Measurements from ENCODE around the gene SMAGP.
"Not testable (repeated sequence)": the region's sequence is repeated elsewhere in the genome, so short reads cannot be mapped to it uniquely, and the experiment has no call there.

SMAGP gene, protein sequence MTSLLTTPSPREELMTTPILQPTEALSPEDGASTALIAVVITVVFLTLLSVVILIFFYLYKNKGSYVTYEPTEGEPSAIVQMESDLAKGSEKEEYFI

DNA sequence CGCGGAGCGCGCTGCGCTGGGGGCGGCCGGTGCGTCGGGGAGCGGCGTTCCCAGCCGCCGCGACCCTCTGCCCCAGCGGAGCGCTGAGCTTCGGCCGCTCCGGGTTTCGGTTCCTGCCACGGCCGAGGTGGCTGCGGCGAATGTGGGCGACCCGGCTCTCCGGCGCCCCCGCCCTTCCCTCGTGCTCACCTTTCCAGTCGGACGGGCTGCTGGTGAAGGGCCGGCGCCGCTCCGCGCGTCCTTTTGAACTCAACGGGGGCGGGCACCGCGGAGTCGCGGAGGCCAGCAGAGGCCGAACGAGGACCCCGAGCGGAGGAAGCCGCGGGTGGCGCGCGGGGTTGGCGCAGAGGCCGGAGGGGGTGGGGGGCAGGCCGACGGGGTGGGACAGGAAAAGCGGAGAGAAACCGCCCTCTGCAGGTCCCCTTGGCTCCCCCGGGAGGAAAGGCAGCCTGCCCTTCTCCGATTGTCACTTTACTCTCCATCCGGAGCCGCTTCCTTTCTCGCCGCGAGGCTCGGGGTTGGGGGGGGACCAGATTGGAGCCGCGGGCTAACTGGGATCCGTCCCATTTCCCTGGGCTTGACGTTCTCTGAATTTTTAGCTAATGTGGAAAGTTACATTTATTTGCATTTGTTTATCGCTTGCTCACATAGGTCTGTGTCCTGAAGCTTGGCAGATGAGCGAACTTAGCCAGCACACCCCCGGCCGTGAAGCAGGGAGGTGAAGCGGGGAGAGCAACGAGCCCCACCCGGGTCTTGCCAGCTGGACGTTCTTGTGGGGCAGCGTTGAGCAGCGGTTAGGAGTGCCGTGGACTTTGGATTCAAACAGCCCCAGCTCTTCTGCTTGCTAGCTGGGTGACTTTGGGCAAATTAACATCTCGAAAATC, at the start of gene SMAGP:
Gene SMAGP, minus strand, starts transcription at position 349 of the 884 bp plus-strand sequence. CDS start 1,137 bp downstream, outside the sequence.
- DNase-seq = peak; percentile 14 to 56 (median 46)

- peak; percentile 11 to 76 (median 44) for DNase-seq
These were observed 48.8 kb upstream of the SMAGP start for GRCh38 chr12:51318846-51319599.

DNA sequence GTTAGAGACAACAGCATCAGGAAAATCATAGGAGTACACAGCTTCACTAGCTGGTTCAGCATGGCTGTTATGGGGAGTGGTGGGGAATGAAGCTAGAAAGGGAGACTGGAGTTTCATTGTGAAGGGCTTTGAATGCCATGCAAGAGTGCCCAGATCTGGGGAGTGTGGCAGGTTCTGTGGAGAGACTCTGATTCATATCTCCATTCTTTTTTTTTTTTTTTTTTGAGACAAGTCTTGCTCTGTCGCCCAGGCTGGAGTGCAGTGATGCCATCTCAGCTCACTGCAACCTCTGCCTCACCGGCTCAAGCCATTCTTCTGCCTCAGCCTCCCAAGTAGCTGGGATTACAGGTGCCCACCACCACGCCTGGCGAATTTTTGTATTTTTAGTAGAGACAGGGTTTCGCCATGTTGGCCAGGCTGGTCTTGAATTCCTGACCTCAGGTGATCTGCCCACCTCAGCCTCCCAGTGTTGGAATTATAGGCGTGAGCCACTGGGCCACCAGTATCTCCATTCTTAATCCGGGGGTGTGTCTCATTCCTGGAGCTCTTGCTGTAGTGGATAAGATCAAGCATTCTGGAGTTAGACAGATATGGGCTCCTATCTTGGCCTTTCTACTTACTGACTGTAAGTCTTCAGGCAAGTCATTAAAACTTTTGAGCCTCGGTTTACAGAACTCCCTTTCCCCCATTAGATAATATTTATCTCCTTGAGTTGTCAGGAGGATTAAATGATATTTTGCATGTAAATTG, 48.0 kb upstream of the SMAGP start:
- DNase-seq = peak in 1 of 6 experiments; percentile 26

DNA sequence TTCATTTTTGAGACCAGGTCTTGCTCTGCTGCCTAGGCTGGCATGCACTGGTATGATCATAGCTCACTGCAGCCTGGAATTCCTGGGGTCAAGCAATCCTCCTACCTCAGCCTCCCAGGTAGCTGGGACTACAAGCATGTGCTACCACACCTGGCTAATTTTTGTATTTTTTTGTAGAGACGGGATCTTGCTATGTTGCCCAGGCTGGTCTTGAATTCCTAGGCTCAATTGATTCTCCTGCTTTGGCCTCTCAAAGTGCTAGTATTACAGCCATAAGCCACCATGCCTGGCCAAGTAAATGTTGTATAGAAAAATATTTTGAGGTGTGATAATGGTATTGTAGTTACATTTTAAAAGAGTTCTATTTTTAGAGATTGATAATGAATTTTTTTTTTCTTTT, 41.2 kb upstream of the SMAGP start:
- DNase-seq = no peak

GRCh38 chr12:51307655-51308593, 37.7 kb upstream of the SMAGP start:
- peak in 2 of 6 experiments; percentile 10 to 19 for DNase-seq

DNA sequence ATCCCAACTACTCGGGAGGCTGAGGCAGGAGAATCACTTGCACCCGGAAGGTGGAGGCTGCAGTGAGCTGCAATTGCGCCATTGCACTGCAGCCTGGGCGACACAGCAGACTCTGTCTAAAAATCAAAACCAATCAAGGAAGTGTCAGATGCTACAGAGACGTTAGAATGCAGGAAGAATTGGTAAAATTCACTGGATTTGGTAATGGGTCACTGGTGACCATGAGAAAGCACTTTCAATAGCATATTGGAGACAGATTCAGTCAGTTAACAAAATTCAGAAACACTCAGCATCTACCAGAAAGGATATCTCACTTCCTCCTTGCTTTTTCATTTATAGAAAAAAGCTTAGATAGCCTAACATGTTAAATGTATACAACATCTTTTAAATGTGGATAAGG, 36.3 kb upstream of the SMAGP start:
- DNase-seq = no peak

DNA sequence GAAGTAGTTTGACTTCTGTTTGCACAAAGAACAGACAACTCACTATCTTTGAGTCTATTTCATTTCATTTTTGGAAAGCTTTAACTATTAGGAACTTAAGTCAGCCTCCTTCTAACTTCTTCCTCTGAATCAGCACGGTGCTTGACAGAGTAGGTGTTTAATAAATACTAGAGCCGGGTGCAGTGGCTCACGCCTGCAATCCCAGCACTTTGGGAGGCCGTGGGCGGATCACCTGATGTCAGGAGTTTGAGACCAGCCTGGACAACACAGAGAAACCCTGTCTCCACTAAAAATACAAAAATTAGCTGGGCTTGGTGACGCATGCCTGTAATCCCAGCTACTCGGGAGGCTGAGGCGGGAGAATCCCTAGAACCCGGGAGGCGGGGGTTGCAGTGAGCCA, 30.6 kb upstream of the SMAGP start:
- not testable (repeated sequence) for DNase-seq

GRCh38 chr12:51295651-51296050, 25.4 kb upstream of the SMAGP start:
- no peak for DNase-seq

- not testable (repeated sequence) for DNase-seq
These were observed 23.9 kb upstream of the SMAGP start for GRCh38 chr12:51294097-51294496.

DNA sequence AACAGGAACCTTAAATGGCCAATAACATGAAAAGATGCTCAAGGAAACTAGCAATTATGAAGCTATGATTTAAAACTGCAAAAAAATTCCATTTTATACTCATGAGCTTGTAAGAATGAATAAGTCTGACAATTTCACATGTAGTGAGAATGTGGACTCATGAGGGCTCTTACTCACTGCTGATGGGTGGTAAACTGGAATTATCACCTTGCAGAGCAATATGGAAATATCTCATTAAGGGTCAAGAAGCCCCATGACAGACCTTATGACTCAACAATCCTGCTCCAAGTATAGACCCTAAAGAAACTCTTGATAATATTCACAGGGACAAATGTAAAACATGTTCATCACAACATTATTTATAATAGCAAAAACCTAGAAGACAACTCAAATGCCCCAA, 23.5 kb upstream of the SMAGP start:
- DNase-seq = no peak

DNA sequence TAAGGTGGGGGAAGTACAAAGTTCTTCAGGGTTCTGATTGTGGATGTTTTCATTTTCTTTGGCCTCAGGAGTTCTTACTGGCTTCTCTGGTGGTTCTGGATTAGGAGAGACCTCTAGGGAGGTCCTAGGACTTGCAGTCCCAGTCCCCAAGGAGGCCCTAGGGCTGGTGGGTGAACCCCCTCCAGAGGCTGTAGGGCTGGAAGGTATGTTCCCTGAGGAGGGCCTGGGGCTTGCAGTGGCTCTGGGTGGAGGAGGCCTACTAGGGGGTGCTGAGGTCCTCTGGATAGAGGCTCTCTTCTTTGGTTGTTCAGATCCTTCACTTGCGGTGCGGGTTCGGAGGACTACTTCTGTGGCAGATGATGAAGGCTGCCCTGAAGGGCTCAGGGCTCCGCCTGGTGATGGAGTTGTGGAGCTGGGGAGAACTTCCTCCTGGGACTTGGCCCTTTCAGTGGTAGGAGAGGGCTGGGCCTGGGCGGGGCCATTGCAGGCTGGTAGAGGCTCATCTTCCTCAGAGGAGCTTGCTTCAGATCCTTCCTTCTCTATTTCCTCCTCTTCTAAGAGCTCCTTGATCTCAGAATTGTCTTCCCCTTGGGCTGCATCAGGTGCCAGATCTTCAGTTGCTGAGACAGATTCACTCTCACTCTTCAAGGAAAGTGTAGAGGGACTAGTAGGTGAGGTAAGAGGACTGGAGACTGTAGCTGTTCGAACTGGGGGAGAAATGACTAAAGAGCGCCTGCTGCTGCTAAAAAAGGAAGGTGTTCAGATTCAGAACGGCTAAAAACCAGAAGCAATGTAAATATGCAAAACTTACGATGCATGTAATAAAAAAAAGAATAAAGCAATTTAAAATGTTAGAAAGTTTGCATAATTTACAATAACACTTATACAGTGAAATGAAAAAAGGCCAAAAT, 21.6 kb upstream of the SMAGP start:
- not testable (repeated sequence) for DNase-seq

DNA sequence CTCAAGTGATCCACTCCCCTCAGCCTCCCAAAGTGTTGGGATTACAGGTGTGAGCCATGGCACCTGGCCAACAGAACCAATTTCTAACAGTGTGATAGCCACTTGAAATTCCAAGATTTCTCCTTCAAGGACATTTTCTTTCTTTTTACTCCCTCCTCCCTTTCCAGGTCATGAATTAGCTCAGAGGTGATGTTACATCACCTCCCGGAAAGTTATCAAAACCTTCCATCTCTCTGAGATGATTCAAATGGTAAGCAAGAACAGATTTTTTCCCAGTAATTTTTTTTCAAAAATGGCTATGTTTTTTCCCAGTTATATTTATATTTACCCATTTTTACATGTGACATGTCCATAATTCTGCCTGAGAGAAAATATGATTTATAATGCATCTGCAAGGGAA, 15.6 kb upstream of the SMAGP start:
- DNase-seq = no peak

- no peak for DNase-seq
These were observed 11.1 kb upstream of the SMAGP start for GRCh38 chr12:51281202-51281924.

GRCh38 chr12:51275088-51275487, 4.9 kb upstream of the SMAGP start:
- DNase-seq = no peak

DNA sequence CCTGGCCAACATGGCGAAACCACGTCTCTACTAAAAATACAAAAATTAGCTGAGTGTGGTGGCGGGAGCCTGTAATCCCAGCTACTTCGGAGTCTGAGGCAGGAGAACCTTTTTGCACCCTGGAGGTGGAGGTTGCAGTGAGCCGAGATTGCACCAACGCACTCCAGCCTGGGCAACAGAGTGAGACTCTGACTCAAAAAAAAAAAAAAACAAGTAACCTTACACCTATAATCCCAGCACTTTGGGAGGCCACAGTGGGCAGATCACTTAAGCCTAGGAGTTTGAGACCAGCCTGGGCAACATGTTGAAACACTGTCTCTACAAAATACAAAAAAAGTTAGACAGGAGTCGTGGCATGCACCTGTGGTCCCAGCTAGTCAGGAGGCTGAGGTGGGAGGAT, 2.6 kb upstream of the SMAGP start:
- DNase-seq = not testable (repeated sequence)

GRCh38 chr12:51270951-51271518, 820 bp upstream of the SMAGP start:
- peak in 1 of 6 experiments; percentile 37 for DNase-seq

- DNase-seq = peak; percentile 14 to 58 (median 52)
These were observed 795 bp downstream of the SMAGP start for GRCh38 chr12:51269174-51270066.

- DNase-seq = no peak
These were observed 5.2 kb downstream of the SMAGP start for GRCh38 chr12:51265024-51265423.
